GM18520 (cell line): ENCODE measurements around the gene MIPEP.
A peak's percentile ranks its signal among the peaks of the same experiment; 100 is the strongest.
"Not testable (repeated sequence)": the region's sequence is repeated elsewhere in the genome, so short reads cannot be mapped to it uniquely, and the experiment has no call there.

Experiments
- ATAC-seq: cut with Tn5 transposase; IDR thresholded peaks from one replicate; pipeline ENCODE4 v1.9.1; 2021; ENCODE audit not compliant: unreplicated experiment

Gene MIPEP

GRCh38 chr13:23751195-23751594 is 138.0 kb downstream of the MIPEP start:
- peak; percentile 47 for ATAC-seq

- no peak for ATAC-seq
These were observed 138.6 kb downstream of the MIPEP start for GRCh38 chr13:23750383-23751121.

GRCh38 chr13:23749288-23749873 is 139.8 kb downstream of the MIPEP start:
- no peak for ATAC-seq

- ATAC-seq: no peak
These were observed 140.8 kb downstream of the MIPEP start for GRCh38 chr13:23748109-23748990.

GRCh38 chr13:23746141-23746540 is 143.1 kb downstream of the MIPEP start:
- ATAC-seq: not testable (repeated sequence)

- no peak for ATAC-seq
These were observed 144.9 kb downstream of the MIPEP start for GRCh38 chr13:23744315-23744714.

GRCh38 chr13:23743278-23744076 is 145.7 kb downstream of the MIPEP start:
- no peak for ATAC-seq

GRCh38 chr13:23741879-23742510 is 147.2 kb downstream of the MIPEP start:
- no peak for ATAC-seq

GRCh38 chr13:23740002-23740401 is 149.2 kb downstream of the MIPEP start:
- ATAC-seq: no peak

GRCh38 chr13:23739596-23739995 is 149.6 kb downstream of the MIPEP start:
- ATAC-seq: no peak

GRCh38 chr13:23736541-23736940 is 152.7 kb downstream of the MIPEP start:
- no peak for ATAC-seq

- no peak for ATAC-seq
These were observed 153.9 kb downstream of the MIPEP start for GRCh38 chr13:23735329-23735728.

- no peak for ATAC-seq
These were observed 157.5 kb downstream of the MIPEP start for GRCh38 chr13:23731709-23732108.

- ATAC-seq: no peak
These were observed 158.9 kb downstream of the MIPEP start for GRCh38 chr13:23730251-23730650.

GRCh38 chr13:23729531-23729930 is 159.7 kb downstream of the MIPEP start:
- ATAC-seq: no peak

GRCh38 chr13:23728807-23729206 is 160.4 kb downstream of the MIPEP start:
- ATAC-seq: no peak

- no peak for ATAC-seq
These were observed 163.3 kb downstream of the MIPEP start for GRCh38 chr13:23725922-23726321.

- ATAC-seq: no peak
These were observed 164.8 kb downstream of the MIPEP start for GRCh38 chr13:23724196-23724970.

- ATAC-seq: no peak
These were observed 165.7 kb downstream of the MIPEP start for GRCh38 chr13:23723471-23723870.
